CD4-positive, alpha-beta T cell (primary cell): ENCODE data around the gene GPC6. TPM values are rescaled to one million over a fixed set of nuclear protein-coding genes. Genes with fewer than 3 reads are reported as not detected.

Experiments
- ATAC-seq: fragments of 200-7000 bp; cut with Tn5 transposase; one replicate; pipeline ENCODE4 v1.10.0; 2022; ENCODE audit warnings: mild to moderate bottlenecking; ENCODE audit not compliant: poor library complexity
- CTCF ChIA-PET: fragments of 350-600 bp; sonication (Branson Sonifier 250); formaldehyde crosslinking; loops from one replicate; lab custom pipeline; 2021; ENCODE audit warnings: antibody characterized with exemption, inconsistent platforms; lab: Charles Lee
- POLR2A ChIA-PET: fragments of 350-600 bp; sonication (Branson Sonifier 250); formaldehyde crosslinking; loops from one replicate; lab custom pipeline; 2021; ENCODE audit warnings: antibody characterized with exemption, inconsistent platforms; lab: Charles Lee
- DNase-seq, 14 experiments: peaks; one replicate each; pipeline ENCODE4 v3.0.0-alpha.2; 2013 to 2020; ENCODE audit warnings: mixed read lengths in 2 of 14
- H3K27ac ChIP-seq, 2 donors: one replicate each; pipeline versions ENCODE4 v1.5.1 to v1.7.0; 2013; ENCODE audit warnings: low read length in 2 of 2, low read depth in 1 of 2, mild to moderate bottlenecking in 1 of 2
- H3K27me3 ChIP-seq, 2 experiments: 1 replicate in 1 of 2; 2 replicates in 1 of 2; pipeline versions ENCODE4 v1.6.1 to v1.7.0; 2013; ENCODE audit warnings: low read length in 2 of 2, control low read depth in 1 of 2, mild to moderate bottlenecking in 1 of 2, moderate library complexity in 1 of 2; ENCODE audit not compliant: insufficient read depth in 2 of 2, control insufficient read depth in 1 of 2
- H3K36me3 ChIP-seq: one replicate; pipeline ENCODE4 v1.6.1; 2013; ENCODE audit warnings: low read length, control low read depth; ENCODE audit not compliant: insufficient read depth
- H3K4me1 ChIP-seq: one replicate; pipeline ENCODE4 v1.6.1; 2013; ENCODE audit warnings: low read length, control low read depth; ENCODE audit not compliant: insufficient read depth
- H3K4me3 ChIP-seq: one replicate; pipeline ENCODE4 v1.5.1; 2013; ENCODE audit warnings: mild to moderate bottlenecking, low read length, moderate library complexity
- H3K9me3 ChIP-seq, 2 experiments: 1 replicate in 1 of 2; 2 replicates in 1 of 2; pipeline versions ENCODE4 v1.6.1 to v1.7.0; 2013; ENCODE audit warnings: low read length in 2 of 2, mild to moderate bottlenecking in 2 of 2, control low read depth in 1 of 2, moderate library complexity in 1 of 2; ENCODE audit not compliant: control insufficient read depth in 1 of 2, insufficient read depth in 1 of 2
- H3K27ac Mint-ChIP-seq: one replicate; pipeline ENCODE4 v1.8.0; 2020; ENCODE audit warnings: mixed read lengths
- H3K27me3 Mint-ChIP-seq: one replicate; pipeline ENCODE4 v1.8.0; 2021; ENCODE audit warnings: mixed read lengths
- H3K36me3 Mint-ChIP-seq: one replicate; pipeline ENCODE4 v1.8.0; 2021; ENCODE audit warnings: low read depth, mixed read lengths
- H3K4me1 Mint-ChIP-seq: one replicate; pipeline ENCODE4 v1.8.0; 2021; ENCODE audit warnings: low read depth, mixed read lengths
- H3K4me3 Mint-ChIP-seq: one replicate; pipeline ENCODE4 v1.8.0; 2020; ENCODE audit warnings: mild to moderate bottlenecking, mixed read lengths
- H3K9me3 Mint-ChIP-seq: one replicate; pipeline ENCODE4 v1.8.0; 2020; ENCODE audit warnings: mixed read lengths
- CTCF ChIP-seq: fragments of 200-600 bp; IDR thresholded peaks from one replicate; pipeline ENCODE4 v1.8.0; 2022; ENCODE audit warnings: antibody characterized with exemption, mild to moderate bottlenecking
- intact Hi-C, 2 experiments: fragments of 100-400 bp; cut with DNase I in 1 of 2; cut with micrococcal nuclease in 1 of 2; formaldehyde crosslinking; loops; one replicate each; pipeline versions ENCODE4 v1.15.1 to v1.9.0; 2023 to 2025; cut with DNase I, micrococcal nuclease
- total RNA-seq, 174 experiments: library from RNA in 2 of 174; stranded (reverse) in 2 of 174; gene quantifications; one replicate each; pipeline ENCODE4 v1.2.3 and lab custom pipeline; 2021 to 2026

Gene GPC6
- total RNA-seq, 2 experiments from 2014 or later = not detected

DNA sequence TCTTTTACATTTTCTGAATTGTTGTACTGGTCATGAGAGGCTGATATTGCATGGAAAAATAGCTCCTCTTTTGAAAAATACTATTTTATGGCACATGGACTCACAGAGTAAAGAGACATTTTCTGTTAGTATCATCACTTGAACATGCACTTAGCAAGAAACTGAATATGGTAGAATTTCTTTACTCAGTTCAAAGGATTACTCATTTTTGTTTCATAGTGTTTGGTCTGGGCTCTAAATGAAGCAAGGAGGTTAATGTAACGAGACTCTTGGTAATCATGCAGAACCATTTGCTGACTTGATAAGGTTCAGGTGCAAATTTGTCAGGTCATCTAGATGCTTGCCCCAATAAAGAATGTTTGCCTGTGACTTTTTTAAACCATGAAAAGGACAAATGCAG, 63.2 kb downstream of the GPC6 start:
- no peaks in the 10 kb centered on the region for H3K9me3 Mint-ChIP-seq

DNA sequence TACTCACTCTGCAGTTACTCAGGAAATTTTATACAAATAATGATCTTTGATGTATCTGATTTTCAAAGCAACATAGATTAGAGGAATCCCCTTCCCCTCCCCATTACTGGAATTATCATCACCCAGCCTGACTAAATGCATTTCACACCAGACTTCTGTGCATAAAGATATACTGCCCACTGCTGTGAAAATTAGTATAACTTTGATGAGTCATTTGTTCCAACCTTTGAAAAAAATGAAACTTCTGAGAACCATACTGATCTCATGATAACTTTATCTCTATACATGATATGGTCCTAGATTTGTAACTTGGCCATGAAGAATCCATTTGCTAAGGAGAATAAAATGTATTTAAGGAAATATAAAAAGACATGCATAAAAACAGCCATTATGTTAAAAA, 63.9 kb downstream of the GPC6 start:
- no peak overlapping the region for H3K4me3 ChIP-seq
- no peak for DNase-seq
- H3K4me1 ChIP-seq = no peaks in the 10 kb centered on the region
- TF ChIP-seq CTCF = no peak
- H3K27ac ChIP-seq = no peak overlapping the region
- no peaks in the 10 kb centered on the region for H3K4me1 Mint-ChIP-seq
- intact Hi-C loops = no loop called here
- no peaks in the 10 kb centered on the region for H3K27me3 ChIP-seq
- H3K36me3 ChIP-seq = no peaks in the 10 kb centered on the region
- POLR2A ChIA-PET = no interaction called here
- no peak for ATAC-seq
- no peaks in the 10 kb centered on the region for H3K36me3 Mint-ChIP-seq
- H3K9me3 ChIP-seq = no peaks in the 10 kb centered on the region
- no peaks in the 10 kb centered on the region for H3K9me3 Mint-ChIP-seq
- H3K27ac Mint-ChIP-seq = no peak overlapping the region
- no peak overlapping the region for H3K4me3 Mint-ChIP-seq
- CTCF ChIA-PET = no interaction called here
- H3K27me3 Mint-ChIP-seq = no peaks in the 10 kb centered on the region

More for the DNA sequence above, 63.2 kb downstream of the GPC6 start:
- no peak overlapping the region for H3K4me3 ChIP-seq
- H3K36me3 ChIP-seq = no peaks in the 10 kb centered on the region
- Mint-ChIP-seq H3K36me3 (no peaks in the 10 kb centered on the region), H3K4me3 (no peak overlapping the region), H3K4me1 (no peaks in the 10 kb centered on the region), H3K27me3 (no peaks in the 10 kb centered on the region), H3K27ac (no peak overlapping the region)
- DNase-seq (no peak), ATAC-seq (no peak)
- POLR2A ChIA-PET = no interaction called here
- H3K27me3 ChIP-seq = no peaks in the 10 kb centered on the region
- CTCF ChIA-PET = no interaction called here
- TF ChIP-seq CTCF = no peak
- intact Hi-C loops = no loop called here
- H3K4me1 ChIP-seq = no peaks in the 10 kb centered on the region
- H3K27ac ChIP-seq = no peak overlapping the region
- H3K9me3 ChIP-seq = no peaks in the 10 kb centered on the region

- ChIA-PET POLR2A (no interaction called here), CTCF (no interaction called here)
- Mint-ChIP-seq H3K27ac (no peak overlapping the region), H3K9me3 (no peaks in the 10 kb centered on the region), H3K27me3 (no peaks in the 10 kb centered on the region), H3K4me3 (no peak overlapping the region), H3K36me3 (no peaks in the 10 kb centered on the region), H3K4me1 (no peaks in the 10 kb centered on the region)
- H3K9me3 ChIP-seq = no peaks in the 10 kb centered on the region
- no peak for TF ChIP-seq CTCF
- H3K4me1 ChIP-seq = no peaks in the 10 kb centered on the region
- no peak overlapping the region for H3K4me3 ChIP-seq
- DNase-seq (no peak), ATAC-seq (no peak)
- no peaks in the 10 kb centered on the region for H3K36me3 ChIP-seq
- intact Hi-C loops = no loop called here
- no peaks in the 10 kb centered on the region for H3K27me3 ChIP-seq
- no peak overlapping the region for H3K27ac ChIP-seq
Observed at GRCh38 chr13:93292366-93292765, 65.8 kb downstream of the GPC6 start.
